ENCODE measurements around the gene ELOVL3.

DNA sequence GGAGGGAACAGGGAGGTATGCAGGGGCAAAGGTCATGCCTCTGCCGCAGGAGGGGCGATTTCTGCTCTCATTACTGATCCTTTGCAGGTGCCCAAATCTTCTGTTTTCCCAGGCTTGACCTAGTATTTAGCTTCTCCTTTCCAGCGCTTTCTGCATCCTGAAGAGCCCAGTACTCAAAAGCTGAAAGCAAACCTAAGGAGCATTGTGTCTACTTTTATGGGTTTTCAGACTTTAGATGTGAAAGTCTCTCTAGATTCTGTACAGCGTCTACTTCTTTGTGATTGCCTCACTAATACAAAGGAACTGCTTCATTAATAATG is 19.8 kb downstream of the ELOVL3 start:
- no peak for TF ChIP-seq POLR2A (IDR thresholded peaks at IDR 0.05; ENCODE audit: low read depth, low read length)
- TF ChIP-seq POLR2AphosphoS5 (IDR thresholded peaks at IDR 0.05; ENCODE audit: low read depth, low read length) = no peak
- TF ChIP-seq TAF1 (IDR thresholded peaks at IDR 0.05; ENCODE audit: borderline replicate concordance, low read depth, low read length) = no peak

All from GM12892 (cell line).